Endometrium (tissue), 2 donors: Measurements from ENCODE around the gene TFAP2A.

Experiments
- FAIRE-seq: peaks from 2 replicates; lab custom pipeline; 2012; peaks lifted over from hg19 to GRCh38; lab: Jason Lieb, UNC
- donor health status: control.
- donor health status: control.

Gene TFAP2A

DNA sequence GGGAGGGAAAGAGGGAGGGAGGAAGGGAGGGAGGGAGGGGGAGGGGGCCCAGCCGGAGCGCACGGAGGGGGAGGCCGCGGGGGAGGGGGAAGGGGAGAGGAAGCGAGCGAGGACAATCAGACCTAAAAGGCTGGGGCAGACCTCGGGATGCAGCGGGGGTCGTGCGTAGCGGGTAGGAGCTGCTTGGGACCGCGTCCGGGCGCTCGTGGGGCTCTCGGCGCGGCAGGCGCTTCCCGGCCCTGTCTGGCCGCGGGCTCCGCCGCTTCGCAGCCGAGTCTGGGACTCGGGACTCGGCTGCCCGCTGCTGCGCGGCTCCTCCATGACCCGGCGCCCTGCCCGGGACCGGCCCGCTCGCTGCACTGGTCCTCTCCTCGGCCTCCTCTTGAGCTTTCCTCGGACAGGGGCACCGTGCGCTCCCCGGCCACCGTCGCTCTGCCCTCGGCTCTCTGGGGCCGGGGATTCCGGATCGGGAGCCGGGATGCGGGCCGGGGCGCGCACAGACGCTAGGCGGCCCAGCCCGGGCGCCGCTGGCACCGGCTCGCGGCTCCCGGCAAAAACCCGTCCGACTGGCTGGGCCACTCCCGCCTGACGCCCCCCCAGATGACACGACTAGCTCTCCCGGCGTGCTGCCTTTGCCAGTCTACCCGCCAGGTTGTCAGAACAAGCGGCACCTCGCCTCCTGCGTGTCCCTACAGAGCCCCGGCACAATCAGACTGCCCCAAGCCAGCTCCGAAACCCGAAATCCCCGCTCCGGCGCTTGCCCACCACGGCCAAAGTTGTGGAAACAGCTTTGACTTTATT lies 2.2 kb downstream of the TFAP2A start:
- no peak for FAIRE-seq

DNA sequence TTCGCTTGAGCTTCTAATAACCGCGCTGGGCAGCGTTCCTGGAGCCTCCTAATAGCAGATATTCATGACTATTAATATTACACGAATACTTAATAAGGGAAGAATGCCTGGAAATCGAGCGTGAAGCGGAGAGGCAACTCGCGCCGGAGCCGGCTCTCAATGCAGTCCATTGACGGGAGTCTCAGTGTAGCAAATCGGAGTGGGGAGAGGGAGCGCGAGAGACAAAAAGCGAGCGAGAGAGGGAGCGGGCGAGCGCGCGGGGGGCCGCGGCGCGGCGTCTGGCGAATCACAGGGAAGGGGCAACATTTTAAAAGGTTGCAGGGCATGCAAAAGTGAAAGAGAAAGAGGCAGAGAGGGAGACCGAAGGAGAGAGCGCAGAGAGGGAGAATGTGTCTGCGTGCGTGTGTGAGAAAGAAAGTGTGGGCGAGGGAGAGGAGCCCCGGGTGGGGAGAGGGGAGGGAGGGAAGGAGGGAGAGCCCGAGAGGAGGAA lies 2.9 kb downstream of the TFAP2A start:
- no peak for FAIRE-seq

GRCh38 chr6:10411131-10411970 lies 3.5 kb downstream of the TFAP2A start:
- FAIRE-seq: no peak

DNA sequence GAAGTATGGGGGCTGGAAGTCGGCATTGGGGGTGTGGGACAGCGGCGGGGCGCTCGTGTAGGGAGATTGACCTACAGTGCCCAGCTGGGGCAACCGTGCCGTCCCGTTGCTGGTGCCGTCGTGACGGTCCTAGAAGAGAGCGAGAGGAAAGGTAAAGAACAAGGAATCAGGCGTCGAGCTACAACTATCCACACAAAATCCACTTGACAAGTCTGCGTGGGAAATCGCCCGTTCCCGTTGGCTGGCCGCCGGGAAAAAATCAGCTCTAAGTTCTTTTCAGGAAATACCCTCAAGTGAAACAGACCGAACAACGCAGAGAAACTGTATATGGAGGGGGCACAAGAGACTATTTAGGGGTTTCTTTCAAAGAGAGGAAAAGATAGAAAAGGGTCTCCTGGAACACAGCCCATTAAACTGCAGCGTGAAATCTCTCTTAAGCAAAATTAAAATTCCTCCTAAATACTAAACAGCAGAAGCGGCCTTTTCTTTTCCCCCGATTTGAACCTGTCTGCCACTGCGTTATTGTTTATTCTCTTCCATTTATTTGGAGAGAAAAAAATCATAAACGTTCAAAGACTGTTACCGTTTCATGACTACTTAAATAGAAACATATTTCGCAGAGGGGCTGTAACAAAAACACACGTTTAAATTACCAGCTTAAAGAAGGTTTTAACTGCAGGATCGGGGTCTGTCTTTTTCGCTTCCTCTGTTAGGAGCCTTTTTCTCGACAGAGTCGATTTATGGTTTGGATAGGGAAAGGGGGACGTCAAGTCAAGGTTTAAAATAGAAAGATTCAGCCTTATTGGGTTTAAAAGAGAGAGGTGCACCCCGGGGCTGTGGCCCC lies 4.4 kb downstream of the TFAP2A start:
- FAIRE-seq: no peak

GRCh38 chr6:10409731-10410206 lies 5.1 kb downstream of the TFAP2A start:
- FAIRE-seq: no peak

DNA sequence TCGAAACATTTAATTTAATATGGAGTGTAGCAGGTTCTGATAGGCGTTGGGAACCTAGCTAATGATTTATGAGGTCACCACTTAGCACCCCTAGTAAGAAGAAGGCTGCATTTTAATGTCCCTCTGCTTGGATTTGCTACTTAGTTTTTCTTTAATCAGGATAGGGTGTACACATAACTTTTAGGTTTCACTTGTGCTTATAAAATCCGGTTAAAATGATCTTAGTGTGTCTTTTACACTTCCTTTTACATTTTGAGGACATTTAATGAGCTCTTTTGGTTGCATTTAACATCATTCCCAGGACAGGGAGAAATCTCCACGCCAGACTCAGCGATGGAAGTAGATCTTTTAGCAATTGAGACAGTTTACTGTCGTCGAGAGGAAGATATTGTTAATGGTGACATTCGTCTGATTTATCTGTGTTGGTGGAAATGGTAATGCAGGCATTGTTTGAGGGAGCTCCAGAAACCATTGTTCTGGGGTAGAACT lies 5.6 kb downstream of the TFAP2A start:
- FAIRE-seq: no peak

- no peak for FAIRE-seq
These were observed 6.4 kb downstream of the TFAP2A start for GRCh38 chr6:10408457-10408856.

- no peak for FAIRE-seq
These were observed 7.2 kb downstream of the TFAP2A start for GRCh38 chr6:10407674-10408054.

- FAIRE-seq: no peak
These were observed 7.7 kb downstream of the TFAP2A start for GRCh38 chr6:10407018-10407673.

DNA sequence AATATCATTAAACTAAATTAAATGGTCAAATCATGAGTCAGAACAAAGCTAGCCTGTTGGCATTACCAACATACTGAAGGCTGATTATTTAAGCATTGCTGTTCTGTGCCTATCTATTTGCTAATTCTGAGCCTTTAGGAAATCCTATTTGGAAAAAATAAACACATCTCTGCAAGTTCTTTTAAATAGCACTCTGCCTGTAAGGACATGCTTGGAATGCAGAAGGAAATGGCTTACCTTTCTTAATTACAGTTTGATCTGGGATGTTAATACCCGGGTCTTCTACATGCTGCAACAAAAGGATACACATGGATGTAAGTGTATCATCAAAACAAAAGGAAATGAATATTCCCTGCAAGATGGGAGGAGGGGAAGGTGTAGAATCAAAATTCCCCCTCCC lies 8.3 kb downstream of the TFAP2A start:
- no peak for FAIRE-seq

DNA sequence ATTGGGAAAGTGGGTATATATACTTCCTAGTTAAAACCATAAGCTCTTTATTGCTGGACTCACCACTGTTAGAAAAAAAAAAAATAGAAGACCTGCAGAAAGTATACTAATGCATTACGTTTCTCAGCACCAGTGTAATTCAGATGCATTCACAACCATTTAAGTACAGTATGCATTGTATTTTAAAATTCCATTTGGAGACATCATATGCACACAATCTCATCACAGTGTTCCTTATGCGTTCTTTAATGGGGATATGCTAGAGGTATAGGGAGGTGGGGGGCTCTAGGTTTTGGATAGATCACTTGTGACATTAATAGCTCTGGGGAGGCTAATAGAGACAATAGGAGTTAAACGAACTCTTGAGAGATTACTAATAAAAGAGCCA lies 9.4 kb downstream of the TFAP2A start:
- no peak for FAIRE-seq

DNA sequence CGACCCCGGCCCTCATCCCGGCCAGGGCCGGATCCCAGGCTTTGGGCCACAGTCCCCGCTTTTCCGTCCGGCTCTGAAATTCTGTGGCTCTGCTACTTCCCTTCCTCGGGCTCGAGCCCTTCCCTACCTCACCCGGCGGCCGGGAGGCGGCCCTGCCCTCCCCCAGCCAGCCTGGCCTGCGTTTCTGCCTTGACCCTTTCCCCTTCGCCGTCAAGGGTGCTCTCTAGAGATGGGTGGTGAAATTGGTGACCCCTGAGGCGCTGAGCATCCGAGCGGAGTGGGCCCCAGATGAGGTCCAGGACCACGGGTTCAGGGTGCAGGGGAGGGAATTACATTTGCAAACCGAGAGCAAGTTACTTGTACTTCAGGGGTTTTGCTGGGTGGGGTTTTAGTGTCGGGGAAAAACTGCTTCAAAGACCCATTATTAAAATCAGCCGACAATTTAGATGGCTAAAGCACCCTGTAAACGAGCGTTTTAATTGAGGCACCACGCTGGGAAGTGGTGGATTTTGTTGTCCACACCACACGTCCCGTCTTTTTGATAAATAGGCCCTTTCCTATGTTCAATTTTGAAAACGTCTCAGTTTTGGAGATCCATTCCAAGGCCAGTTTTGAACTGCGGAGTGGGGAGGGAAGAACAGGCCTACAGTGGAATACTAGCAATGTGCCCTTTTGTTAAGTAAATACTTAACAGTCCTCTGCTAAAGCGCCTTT lies 9.9 kb downstream of the TFAP2A start:
- FAIRE-seq: no peak

DNA sequence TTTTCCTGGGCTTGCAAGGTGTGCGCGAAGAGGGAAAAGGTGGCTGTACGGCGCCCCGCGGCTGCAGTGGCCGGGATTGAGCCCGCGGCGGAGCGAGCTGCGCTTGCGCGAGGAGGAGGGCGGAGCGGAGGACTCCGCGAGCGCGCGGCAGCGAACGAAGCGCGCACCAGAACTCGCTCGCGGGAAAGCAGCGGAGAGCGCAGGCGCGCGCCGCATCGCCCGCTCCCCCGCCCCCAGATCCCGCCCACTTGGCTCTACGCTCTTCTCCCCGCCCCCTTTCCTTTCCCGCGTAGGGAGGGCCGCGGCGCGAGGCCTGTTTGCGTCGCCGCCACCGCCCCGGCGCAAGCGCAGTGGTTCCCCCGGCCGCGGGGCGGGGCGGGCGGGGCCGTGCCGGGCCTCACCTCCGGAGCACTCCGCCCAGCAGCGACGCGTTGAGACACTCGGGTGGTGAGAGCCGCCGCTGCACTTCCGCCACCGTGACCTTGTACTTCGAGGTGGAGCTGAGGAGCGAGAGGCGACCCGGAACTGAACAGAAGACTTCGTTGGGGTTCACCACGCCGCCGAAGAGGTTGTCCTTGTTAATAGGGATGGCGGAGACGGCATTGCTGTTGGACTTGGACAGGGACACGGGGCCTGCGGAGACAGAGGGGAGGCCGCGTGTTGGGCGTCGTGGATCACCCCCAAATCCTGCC lies 10.6 kb downstream of the TFAP2A start:
- no peak for FAIRE-seq

GRCh38 chr6:10403385-10404106 lies 11.3 kb downstream of the TFAP2A start:
- FAIRE-seq: no peak

DNA sequence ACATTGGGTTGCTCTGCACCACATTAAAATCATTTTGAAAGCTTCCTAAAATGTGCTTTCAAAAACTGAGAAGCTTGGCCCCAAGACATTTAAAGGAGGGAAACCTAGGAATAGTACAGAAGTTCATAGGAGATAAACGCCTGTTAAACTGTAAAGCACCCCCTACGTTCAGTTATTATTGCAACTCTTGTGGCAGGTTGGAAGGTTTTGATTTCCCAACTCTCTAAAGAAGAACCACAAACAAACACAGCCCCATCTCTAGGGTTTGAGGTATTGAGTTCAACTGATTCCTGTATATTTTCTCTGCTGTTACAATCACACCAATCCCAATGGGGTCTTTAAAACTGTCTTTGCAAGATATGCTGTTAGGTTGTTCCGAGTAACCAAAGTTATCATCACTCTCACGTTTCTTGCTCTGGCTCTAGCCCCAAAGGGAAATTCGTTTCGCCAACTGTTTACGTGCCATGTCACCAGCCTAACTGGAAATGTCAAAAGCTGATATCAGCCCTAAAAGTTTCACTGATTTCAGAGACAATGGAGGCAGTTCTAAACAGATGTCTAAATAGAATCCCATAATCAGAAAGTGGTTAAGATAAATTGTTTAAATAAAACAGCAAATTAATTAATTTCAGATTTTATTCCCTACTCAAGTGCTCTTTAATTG lies 12.1 kb downstream of the TFAP2A start:
- FAIRE-seq: no peak

DNA sequence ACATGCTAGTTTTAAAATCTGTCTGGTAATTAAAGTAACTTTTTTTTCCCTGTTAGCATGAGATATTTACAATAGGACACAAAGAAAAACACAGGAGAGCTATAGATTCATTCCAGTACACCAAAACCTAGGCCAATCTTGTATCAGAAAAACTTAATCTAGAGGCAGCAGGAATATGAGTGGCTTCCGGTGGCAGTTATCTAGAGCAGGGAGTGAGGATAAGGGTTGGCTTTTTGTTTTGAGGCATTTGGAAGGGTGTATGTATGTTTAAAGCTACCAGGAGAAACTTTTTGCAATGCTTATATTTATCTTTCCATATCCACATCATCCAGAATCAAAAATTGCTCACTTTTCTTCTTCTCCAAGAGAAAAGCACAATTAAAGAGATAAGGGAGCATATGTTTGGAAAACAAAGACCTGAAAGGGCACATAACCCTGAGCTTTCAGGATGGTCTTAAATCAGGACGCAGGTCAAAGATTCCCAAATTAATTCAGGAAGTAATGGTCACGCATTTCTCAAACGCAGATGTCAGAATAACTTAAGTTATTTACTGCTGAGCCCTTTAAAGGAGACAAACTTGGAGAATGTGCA lies 13.1 kb downstream of the TFAP2A start:
- no peak for FAIRE-seq

DNA sequence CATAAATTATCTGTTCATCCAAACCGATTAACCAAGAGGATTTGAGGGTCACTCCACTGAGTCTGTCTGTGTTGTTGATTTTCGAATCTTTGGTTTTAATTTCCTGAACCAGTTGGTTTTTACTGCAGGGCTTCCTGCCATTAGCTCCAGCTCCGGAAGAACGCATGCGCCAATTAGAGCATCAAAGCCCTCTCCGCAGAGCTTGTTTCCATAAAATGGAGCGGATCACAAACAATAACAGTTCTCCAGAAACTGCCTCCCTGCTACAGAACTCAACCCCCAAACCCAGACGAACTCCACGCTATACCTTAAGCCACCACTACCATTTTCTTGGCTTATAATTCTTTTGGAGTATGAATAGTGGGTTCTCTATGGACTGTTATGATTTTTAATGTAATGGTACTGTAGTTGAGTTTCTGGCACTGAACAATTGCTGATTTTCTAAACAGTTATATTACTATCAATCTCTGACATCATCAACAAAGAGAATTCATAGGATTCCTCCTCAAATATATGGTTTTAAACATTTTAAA lies 13.8 kb downstream of the TFAP2A start:
- no peak for FAIRE-seq

DNA sequence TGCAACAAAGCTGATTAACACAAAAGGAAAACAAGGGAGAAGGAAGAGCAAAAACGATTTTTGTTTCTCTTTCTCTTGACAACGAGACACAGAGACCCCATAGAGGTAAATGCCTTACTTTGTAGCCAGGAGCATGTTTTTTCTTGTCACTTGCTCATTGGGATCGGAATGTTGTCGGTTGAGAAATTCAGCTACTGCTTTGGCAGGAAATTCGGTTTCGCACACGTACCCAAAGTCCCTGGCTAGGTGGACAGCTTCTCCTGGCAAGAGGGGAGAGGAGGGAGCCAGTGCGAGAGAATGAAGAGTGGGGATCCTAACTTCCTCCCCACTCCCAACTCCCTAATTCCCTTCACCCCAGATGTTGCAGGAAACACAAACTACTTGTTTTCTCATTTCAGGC lies 14.5 kb downstream of the TFAP2A start:
- no peak for FAIRE-seq
